Type B pancreatic cell (in vitro differentiated cells): ENCODE data around the gene PHKB. TPM values are rescaled to one million over a fixed set of nuclear protein-coding genes. Genes with fewer than 3 reads are reported as not detected.
A peak's percentile ranks its signal among the peaks of the same experiment; 100 is the strongest.

ENCODE experiments used
- DNase-seq: peaks from one replicate; pipeline ENCODE4 v3.0.0; 2021; ENCODE audit warnings: mixed read lengths; ENCODE audit not compliant: unreplicated experiment; ENCODE audit errors: extremely low spot score
- H3K27ac Mint-ChIP-seq: 2 replicates; pipeline ENCODE4 v1.8.0; 2021; ENCODE audit warnings: mild to moderate bottlenecking, mixed read lengths
- H3K27me3 Mint-ChIP-seq: 2 replicates; pipeline ENCODE4 v1.8.0; 2021; ENCODE audit warnings: mixed read lengths
- H3K36me3 Mint-ChIP-seq: 2 replicates; pipeline ENCODE4 v1.8.0; 2021; ENCODE audit warnings: mixed read lengths
- H3K4me1 Mint-ChIP-seq: one replicate; pipeline ENCODE4 v1.8.0; 2021; ENCODE audit warnings: mixed read lengths; ENCODE audit not compliant: unreplicated experiment
- H3K4me3 Mint-ChIP-seq: 2 replicates; pipeline ENCODE4 v1.8.0; 2021; ENCODE audit warnings: mild to moderate bottlenecking, mixed read lengths
- H3K9me3 Mint-ChIP-seq: 2 replicates; pipeline ENCODE4 v1.8.0; 2021; ENCODE audit warnings: mixed read lengths
- CTCF ChIP-seq: fragments of 200-600 bp; sonication (generic); conservative IDR thresholded peaks from 2 replicates; pipeline ENCODE4 v1.5.0; 2021; ENCODE audit warnings: antibody characterized with exemption, mild to moderate bottlenecking
- total RNA-seq: library from RNA; stranded (reverse); gene quantifications from 2 replicates; pipeline ENCODE4 v1.2.1, GENCODE V29; 2021; ENCODE audit warnings: low replicate concordance

The PHKB gene
- total RNA-seq, 1 donor from 2014 or later, result 72.9 TPM

- Mint-ChIP-seq H3K9me3 (peaks cover 8% of the 10 kb centered on the region), H3K27me3 (no peaks in the 10 kb centered on the region), H3K4me1 (peaks cover 10% of the 10 kb centered on the region), H3K36me3 (peaks cover 17% of the 10 kb centered on the region), H3K27ac (peak overlapping the region; percentile 40), H3K4me3 (no peak overlapping the region)
- DNase-seq, result no peak
- no peak for TF ChIP-seq CTCF
These were observed 31.6 kb downstream of the PHKB start for GRCh38 chr16:47492428-47493377.

DNA sequence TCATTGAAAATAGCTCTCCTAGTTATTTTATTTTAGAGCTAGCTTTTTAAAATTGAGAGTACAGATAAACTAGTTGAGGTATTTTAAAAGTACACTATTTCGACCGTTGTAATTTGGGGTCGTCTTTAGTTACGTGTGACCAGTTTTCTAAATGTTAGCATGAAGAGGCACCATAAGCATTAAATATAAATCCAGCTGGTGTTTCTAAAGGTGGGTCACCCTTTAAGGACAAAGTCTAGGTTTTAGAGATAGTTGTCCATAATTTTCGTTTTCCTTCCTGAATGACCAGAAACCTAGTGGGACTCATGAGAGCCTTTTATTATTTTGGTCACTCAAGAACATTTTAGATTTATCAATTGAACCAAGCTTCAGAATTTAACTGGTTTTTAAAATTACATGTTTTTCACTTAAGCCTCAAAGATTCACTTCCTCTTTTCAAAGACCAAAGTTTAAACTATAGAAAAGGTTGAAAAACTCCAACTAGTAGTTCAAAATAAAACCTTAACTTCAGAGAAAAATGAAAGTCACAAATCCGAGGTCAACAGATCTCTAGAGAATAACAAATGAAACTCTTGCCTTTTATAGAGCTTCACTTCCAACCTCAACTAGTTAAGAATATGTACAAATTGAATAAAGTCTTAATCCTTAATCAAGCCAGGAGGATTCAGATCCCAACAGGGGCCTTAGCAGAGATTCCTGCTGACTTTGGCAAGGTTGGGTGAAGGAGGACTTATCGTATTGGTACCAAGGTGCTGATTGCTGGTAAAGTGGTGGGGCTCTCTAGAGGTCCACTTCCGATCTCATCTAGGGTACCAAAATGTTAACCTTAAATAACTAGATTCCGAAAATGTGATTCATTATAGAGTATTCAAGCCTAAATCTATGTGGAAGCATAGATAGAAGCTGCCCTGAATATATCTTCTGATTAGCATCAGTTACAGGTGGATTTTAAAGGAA is 32.5 kb downstream of the PHKB start:
- no peaks in the 10 kb centered on the region for H3K27me3 Mint-ChIP-seq
- no peak overlapping the region for H3K27ac Mint-ChIP-seq
- H3K9me3 Mint-ChIP-seq, result peaks cover 4% of the 10 kb centered on the region
- no peak overlapping the region for H3K4me3 Mint-ChIP-seq
- peaks cover 17% of the 10 kb centered on the region for H3K36me3 Mint-ChIP-seq
- DNase-seq, result no peak
- H3K4me1 Mint-ChIP-seq, result peaks cover 10% of the 10 kb centered on the region
- TF ChIP-seq CTCF, result no peak

GRCh38 chr16:47499080-47499699 is 38.1 kb downstream of the PHKB start:
- Mint-ChIP-seq H3K9me3 (no peaks in the 10 kb centered on the region), H3K27me3 (no peaks in the 10 kb centered on the region), H3K4me1 (no peaks in the 10 kb centered on the region), H3K27ac (no peak overlapping the region), H3K4me3 (no peak overlapping the region), H3K36me3 (peaks cover 24% of the 10 kb centered on the region)
- DNase-seq, result no peak
- TF ChIP-seq CTCF, result no peak

GRCh38 chr16:47499700-47500264 is 38.7 kb downstream of the PHKB start:
- Mint-ChIP-seq H3K9me3 (no peaks in the 10 kb centered on the region), H3K27ac (no peak overlapping the region), H3K36me3 (peaks cover 30% of the 10 kb centered on the region), H3K4me1 (no peaks in the 10 kb centered on the region), H3K27me3 (no peaks in the 10 kb centered on the region), H3K4me3 (no peak overlapping the region)
- TF ChIP-seq CTCF, result no peak
- no peak for DNase-seq

- TF ChIP-seq CTCF, result no peak
These were observed 42.8 kb downstream of the PHKB start for GRCh38 chr16:47503936-47504335.

More at GRCh38 chr16:47503936-47504335, 42.8 kb downstream of the PHKB start:
- no peak overlapping the region for H3K27ac Mint-ChIP-seq
- DNase-seq, result no peak
- no peaks in the 10 kb centered on the region for H3K9me3 Mint-ChIP-seq
- peaks cover 4% of the 10 kb centered on the region for H3K4me1 Mint-ChIP-seq
- peaks cover 22% of the 10 kb centered on the region for H3K36me3 Mint-ChIP-seq
- no peaks in the 10 kb centered on the region for H3K27me3 Mint-ChIP-seq
- H3K4me3 Mint-ChIP-seq, result no peak overlapping the region
